H1 (cell line): ENCODE data around the gene SUSD6. TPM values are rescaled to one million over a fixed set of nuclear protein-coding genes. Genes with fewer than 3 reads are reported as not detected.

ENCODE experiments used
- BCL11A ChIP-seq, 2 experiments: IDR thresholded peaks; one replicate each; pipeline ENCODE4 v1.6.1; 2011; ENCODE audit warnings: low read depth in 2 of 2, low read length in 2 of 2, mild to moderate bottlenecking in 2 of 2
- BRCA1 ChIP-seq: IDR thresholded peaks from 2 replicates; pipeline ENCODE4 v1.6.1; 2012; ENCODE audit warnings: low read depth, low read length, improper control_type of control experiment
- CHD1 ChIP-seq: IDR thresholded peaks from 2 replicates; pipeline ENCODE4 v1.6.1; 2012; ENCODE audit warnings: low read depth, low read length, improper control_type of control experiment
- RXRA ChIP-seq: IDR thresholded peaks from 2 replicates; pipeline ENCODE4 v1.6.1; 2011; ENCODE audit warnings: low read depth, mild to moderate bottlenecking, low read length, moderate library complexity; ENCODE audit not compliant: insufficient read depth
- TBP ChIP-seq: IDR thresholded peaks from 2 replicates; pipeline ENCODE4 v1.6.1; 2011; ENCODE audit warnings: low read depth, low read length, improper control_type of control experiment
- polyA plus RNA-seq, 7 experiments: library from polyadenylated mRNA; depleted of rRNA in 3 of 7; stranded (reverse) in 5 of 7; unstranded in 2 of 7; fragments of >200 nt in 5 of 7; fragments of 200-250 nt in 2 of 7; gene quantifications; 1 replicate in 5 of 7; 2 replicates in 1 of 7; 4 replicates in 1 of 7; pipeline versions ENCODE4 v1.2.1 to v1.2.3, GENCODE V29; 2011 to 2013; ENCODE audit warnings: missing spikeins in 2 of 7, mixed read lengths in 2 of 7
- total RNA-seq: library from RNA; stranded (reverse); fragmentation: NEBNext Ultra II Directional; extraction: Animal tissue kit (Norgen Biotek cat#: 25700); gene quantifications from 2 replicates; pipeline ENCODE4 v1.2.1, GENCODE V29; 2021

SUSD6 gene
- total and polyA plus RNA-seq, 2 of the 8 experiments (the other 6 are each of a cell fraction or from before 2014, with no cell fraction given): 3.0 to 3.8 TPM

- TF ChIP-seq BCL11A (IDR thresholded peaks at IDR 0.05; ENCODE audit: low read depth in 2 of 2, low read length in 2 of 2) (no peak), CHD1 (no peak), RXRA (no peak), BRCA1 (no peak), TBP (no peak)
- TF ChIP-seq, all 59 proteins: peak for 0
These were observed 72.6 kb downstream of the SUSD6 start (continued) for GRCh38 chr14:69683971-69684370.
